ENCODE data around the gene CDC6.
"Not testable (repeated sequence)": the region's sequence is repeated elsewhere in the genome, so short reads cannot be mapped to it uniquely, and the experiment has no call there.

Gene CDC6

GRCh38 chr17:40287159-40287493 is 553 bp upstream of the CDC6 start:
- DNase-seq (ENCODE audit: low read depth in 2 of 2) = no peak

- no peak for DNase-seq (ENCODE audit: low read depth in 2 of 2)
Measured at GRCh38 chr17:40290629-40291280, 3.1 kb downstream of the CDC6 start.

GRCh38 chr17:40291281-40291664 is 3.6 kb downstream of the CDC6 start:
- no peak for DNase-seq (ENCODE audit: low read depth in 2 of 2)

GRCh38 chr17:40293363-40293762 is 5.7 kb downstream of the CDC6 start:
- DNase-seq (ENCODE audit: low read depth in 2 of 2) = no peak

- no peak for DNase-seq (ENCODE audit: low read depth in 2 of 2)
Measured at GRCh38 chr17:40295488-40296436, 8.1 kb downstream of the CDC6 start.

- DNase-seq (ENCODE audit: low read depth in 2 of 2) = no peak
Measured at GRCh38 chr17:40297511-40297910, 9.8 kb downstream of the CDC6 start.

GRCh38 chr17:40298726-40299125 is 11.0 kb downstream of the CDC6 start:
- DNase-seq (ENCODE audit: low read depth in 2 of 2) = no peak

GRCh38 chr17:40299159-40299757 is 11.6 kb downstream of the CDC6 start:
- DNase-seq (ENCODE audit: low read depth in 2 of 2) = not testable (repeated sequence)

- no peak for DNase-seq (ENCODE audit: low read depth in 2 of 2)
Measured at GRCh38 chr17:40301315-40301714, 13.6 kb downstream of the CDC6 start.

- DNase-seq (ENCODE audit: low read depth in 2 of 2) = no peak
Measured at GRCh38 chr17:40303009-40303657, 15.5 kb downstream of the CDC6 start.

- DNase-seq (ENCODE audit: low read depth in 2 of 2) = no peak
Measured at GRCh38 chr17:40303708-40304551, 16.3 kb downstream of the CDC6 start.

- not testable (repeated sequence) for DNase-seq (ENCODE audit: low read depth in 2 of 2)
Measured at GRCh38 chr17:40304552-40304863, 16.8 kb downstream of the CDC6 start.

GRCh38 chr17:40304866-40305265 is 17.2 kb downstream of the CDC6 start:
- DNase-seq (ENCODE audit: low read depth in 2 of 2) = not testable (repeated sequence)

GRCh38 chr17:40306395-40306794 is 18.7 kb downstream of the CDC6 start:
- DNase-seq (ENCODE audit: low read depth in 2 of 2) = no peak

GRCh38 chr17:40307001-40307730 is 19.5 kb downstream of the CDC6 start:
- no peak for DNase-seq (ENCODE audit: low read depth in 2 of 2)

- no peak for DNase-seq (ENCODE audit: low read depth in 2 of 2)
Measured at GRCh38 chr17:40307740-40308239, 20.1 kb downstream of the CDC6 start.

- DNase-seq (ENCODE audit: low read depth in 2 of 2) = no peak
Measured at GRCh38 chr17:40309031-40309948, 21.6 kb downstream of the CDC6 start, which contains the start of gene RARA. TSS of gene RARA (plus strand) at chr17:40309180. CDS start at chr17:40331219, 22,039 bp downstream.

GRCh38 chr17:40309949-40310510 is 22.4 kb downstream of the CDC6 start:
- DNase-seq (ENCODE audit: low read depth in 2 of 2) = no peak

GRCh38 chr17:40310882-40311391 is 23.3 kb downstream of the CDC6 start:
- no peak for DNase-seq (ENCODE audit: low read depth in 2 of 2)

Measured in activated CD8-positive, alpha-beta memory T cell treated with anti-CD3 and anti-CD28 coated beads for 4 hours (primary cell).